HG03457 (cell line): ENCODE measurements around the gene ZNHIT3.

Experiments
- ATAC-seq: cut with Tn5 transposase; IDR thresholded peaks from one replicate; pipeline ENCODE4 v1.9.1; 2021; ENCODE audit warnings: moderate number of reproducible peaks; ENCODE audit not compliant: unreplicated experiment

ZNHIT3 gene

DNA sequence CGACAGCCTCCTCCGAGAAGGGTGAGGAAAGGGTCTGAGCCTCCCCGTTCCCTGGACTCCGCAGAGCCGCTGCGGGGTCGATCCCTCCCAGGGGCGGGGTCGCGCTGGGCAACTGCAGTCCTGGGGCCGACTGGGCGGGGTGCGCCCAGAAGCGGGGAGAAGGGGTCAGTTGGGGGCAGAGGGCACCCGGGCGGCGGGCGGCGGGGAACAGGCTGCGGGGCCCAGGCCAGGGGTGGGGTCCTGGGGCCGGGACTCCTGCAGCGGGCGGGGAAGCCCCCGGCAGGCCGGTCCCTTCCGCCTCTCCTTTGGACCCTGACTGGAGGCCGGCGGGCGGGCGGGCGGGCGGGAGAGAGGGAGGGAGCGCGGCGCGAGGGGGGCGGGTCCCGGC, 58.6 kb downstream of the ZNHIT3 start:
- ATAC-seq: peak; percentile 18
